ENCODE measurements around the gene PLEKHM1. TPM values are rescaled to one million over a fixed set of nuclear protein-coding genes. Genes with fewer than 3 reads are reported as not detected.
A peak's percentile ranks its signal among the peaks of the same experiment; 100 is the strongest.

PLEKHM1 gene
- polyA plus RNA-seq, 2 of the 4 experiments (the other 2 are of a cell fraction) = 13.4 to 14.8 TPM

DNA sequence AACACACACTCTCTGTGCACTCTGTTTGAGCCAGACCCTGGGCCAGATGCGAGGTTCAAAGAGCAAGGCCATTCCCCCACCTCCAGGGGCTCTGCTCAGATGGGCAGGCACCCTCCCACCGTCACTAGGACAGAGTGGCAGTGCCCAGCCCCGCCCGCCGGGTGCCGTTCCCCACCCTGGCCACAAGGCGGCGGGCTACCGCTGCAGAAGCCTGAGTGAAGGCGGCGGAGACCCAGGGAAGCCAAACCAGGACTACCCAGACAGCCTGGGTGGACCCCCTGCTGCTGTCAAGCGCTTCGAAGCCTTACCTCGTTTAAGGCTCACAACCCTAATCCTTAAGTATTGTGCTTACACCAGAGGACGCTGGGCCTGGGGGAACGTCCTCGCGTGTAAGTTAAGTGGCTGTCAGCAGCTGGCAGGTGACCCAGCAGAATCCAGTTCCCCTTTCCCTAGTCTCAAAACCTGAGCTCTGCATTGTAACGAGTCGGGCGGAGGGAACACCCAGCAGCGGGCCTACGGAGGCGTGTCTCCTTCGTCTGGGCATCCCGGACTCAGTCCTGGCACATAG, 62.4 kb downstream of the PLEKHM1 start:
- ChIA-PET POLR2A (no interaction called here), CTCF (interaction anchor here (0.7 to 11.0 kb wide), 23 partner anchors 11 to 329 kb away, joined by 3 to 331 read pairs (median 6); partner anchors contain the start of gene FMNL1)
- Histone ChIP-seq H3K4me3 (no peak overlapping the region), H3K4me2 (peak overlapping the region; percentile 74), H3K4me1 (peaks cover 38% of the 10 kb centered on the region), H3K27ac (peak overlapping the region in 1 of 2 experiments; percentile 56; a peak in 2 of 6 replicates), H3K9me3 (no peaks in the 10 kb centered on the region)
- DNase-seq (ENCODE audit: low read depth in 1 of 2, low spot score in 1 of 2) (peak; percentile 83 to 94), FAIRE-seq (peak; percentile 61), ATAC-seq (peak; percentile 17 to 66)
- WGBS (ENCODE audit: missing lambda C conversion rate) = 4% methylated on average over 16 of the region's 26 CpGs
- 0 out of 2 replicates have a peak, but pooled peaks have one; percentile 16 for TF ChIP-seq ESRRA (IDR thresholded peaks at IDR 0.05; ENCODE audit: borderline replicate concordance, low read length)
- TF ChIP-seq, protein P1, sequence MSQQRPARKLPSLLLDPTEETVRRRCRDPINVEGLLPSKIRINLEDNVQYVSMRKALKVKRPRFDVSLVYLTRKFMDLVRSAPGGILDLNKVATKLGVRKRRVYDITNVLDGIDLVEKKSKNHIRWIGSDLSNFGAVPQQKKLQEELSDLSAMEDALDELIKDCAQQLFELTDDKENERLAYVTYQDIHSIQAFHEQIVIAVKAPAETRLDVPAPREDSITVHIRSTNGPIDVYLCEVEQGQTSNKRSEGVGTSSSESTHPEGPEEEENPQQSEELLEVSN (IDR thresholded peaks at IDR 0.05; ENCODE audit: borderline replicate concordance, low read depth) = peak; percentile 26; the same call in 1 of the 2 replicates
- TF ChIP-seq CHD2 (IDR thresholded peaks at IDR 0.05; ENCODE audit: low read length, partially characterized antibody) = no peak
- TF ChIP-seq RAD21 (conservative IDR thresholded peaks at IDR 0.05 in 1 of 2, IDR thresholded peaks at IDR 0.05 in 1 of 2) = peak; percentile 90 to 93
- TF ChIP-seq SMC3 (IDR thresholded peaks at IDR 0.05) = peak; percentile 93
- no peak for TF ChIP-seq RARB (CRISPR knock-in tag; IDR thresholded peaks at IDR 0.05)
- TF ChIP-seq, protein P2, sequence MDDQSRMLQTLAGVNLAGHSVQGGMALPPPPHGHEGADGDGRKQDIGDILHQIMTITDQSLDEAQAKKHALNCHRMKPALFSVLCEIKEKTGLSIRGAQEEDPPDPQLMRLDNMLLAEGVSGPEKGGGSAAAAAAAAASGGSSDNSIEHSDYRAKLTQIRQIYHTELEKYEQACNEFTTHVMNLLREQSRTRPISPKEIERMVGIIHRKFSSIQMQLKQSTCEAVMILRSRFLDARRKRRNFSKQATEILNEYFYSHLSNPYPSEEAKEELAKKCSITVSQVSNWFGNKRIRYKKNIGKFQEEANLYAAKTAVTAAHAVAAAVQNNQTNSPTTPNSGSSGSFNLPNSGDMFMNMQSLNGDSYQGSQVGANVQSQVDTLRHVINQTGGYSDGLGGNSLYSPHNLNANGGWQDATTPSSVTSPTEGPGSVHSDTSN (IDR thresholded peaks at IDR 0.05) = peak; percentile 52; the same call in 1 of the 2 replicates
- TF ChIP-seq MAZ (IDR thresholded peaks at IDR 0.05; ENCODE audit: borderline replicate concordance, low read depth, low read length) = 0 out of 2 replicates have a peak, but pooled peaks have one; percentile 50
- TF ChIP-seq, protein P3, sequence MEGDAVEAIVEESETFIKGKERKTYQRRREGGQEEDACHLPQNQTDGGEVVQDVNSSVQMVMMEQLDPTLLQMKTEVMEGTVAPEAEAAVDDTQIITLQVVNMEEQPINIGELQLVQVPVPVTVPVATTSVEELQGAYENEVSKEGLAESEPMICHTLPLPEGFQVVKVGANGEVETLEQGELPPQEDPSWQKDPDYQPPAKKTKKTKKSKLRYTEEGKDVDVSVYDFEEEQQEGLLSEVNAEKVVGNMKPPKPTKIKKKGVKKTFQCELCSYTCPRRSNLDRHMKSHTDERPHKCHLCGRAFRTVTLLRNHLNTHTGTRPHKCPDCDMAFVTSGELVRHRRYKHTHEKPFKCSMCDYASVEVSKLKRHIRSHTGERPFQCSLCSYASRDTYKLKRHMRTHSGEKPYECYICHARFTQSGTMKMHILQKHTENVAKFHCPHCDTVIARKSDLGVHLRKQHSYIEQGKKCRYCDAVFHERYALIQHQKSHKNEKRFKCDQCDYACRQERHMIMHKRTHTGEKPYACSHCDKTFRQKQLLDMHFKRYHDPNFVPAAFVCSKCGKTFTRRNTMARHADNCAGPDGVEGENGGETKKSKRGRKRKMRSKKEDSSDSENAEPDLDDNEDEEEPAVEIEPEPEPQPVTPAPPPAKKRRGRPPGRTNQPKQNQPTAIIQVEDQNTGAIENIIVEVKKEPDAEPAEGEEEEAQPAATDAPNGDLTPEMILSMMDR (IDR thresholded peaks at IDR 0.05) = peak; percentile 97

DNA sequence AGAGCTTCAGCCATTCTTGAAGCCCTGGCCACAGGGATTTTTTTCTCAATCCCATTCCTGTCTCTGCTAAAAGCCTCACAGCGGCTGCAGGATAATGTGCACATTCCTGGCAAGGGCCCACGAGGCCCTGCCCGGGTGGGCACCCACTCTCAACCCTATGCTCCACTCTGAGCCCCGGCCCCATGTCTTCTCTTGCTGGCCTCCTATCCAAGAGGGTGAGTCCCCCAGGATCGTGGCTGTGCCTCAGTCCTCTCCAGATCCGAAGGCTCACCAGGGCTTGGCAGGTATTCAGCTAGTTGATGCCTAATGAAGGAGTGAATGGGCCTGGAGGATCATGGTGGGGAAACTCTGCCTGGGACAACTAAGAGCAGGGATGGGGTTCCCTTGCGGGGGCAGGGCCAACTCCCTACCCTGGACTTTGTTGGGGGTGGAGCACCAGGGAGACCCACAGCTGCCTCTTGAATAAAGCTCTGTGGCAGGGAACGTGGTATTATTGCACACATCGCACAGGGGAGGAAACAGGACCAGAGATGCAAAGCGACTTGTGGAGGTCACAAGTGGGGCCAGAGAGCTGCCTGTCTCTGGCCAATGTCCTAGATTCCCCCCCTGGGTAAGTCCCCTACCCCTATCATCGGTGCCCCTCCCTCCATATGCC, 63.2 kb downstream of the PLEKHM1 start:
- ChIA-PET POLR2A (no interaction called here), CTCF (interaction anchor here (0.6 to 11.0 kb wide), 26 partner anchors 12 to 328 kb away, joined by 3 to 331 read pairs (median 6); partner anchors contain the start of genes ACBD4 and FMNL1)
- ATAC-seq (no peak), FAIRE-seq (no peak), DNase-seq (ENCODE audit: low read depth in 1 of 2, low spot score in 1 of 2) (no peak)
- Histone ChIP-seq H3K4me3 (no peak overlapping the region), H3K9me3 (no peaks in the 10 kb centered on the region), H3K4me1 (peaks cover 32% of the 10 kb centered on the region), H3K27ac (peak overlapping the region in 1 of 2 experiments; percentile 10; a peak in 1 of 6 replicates), H3K4me2 (no peak overlapping the region)
- 59% methylated on average over 11 of the region's 11 CpGs for WGBS (ENCODE audit: missing lambda C conversion rate)
- TF ChIP-seq GATA3 (IDR thresholded peaks at IDR 0.05; ENCODE audit: borderline replicate concordance) (no peak), MAZ (IDR thresholded peaks at IDR 0.05; ENCODE audit: borderline replicate concordance, low read depth, low read length) (no peak), CBX8 (IDR thresholded peaks at IDR 0.05) (no peak), ZC3H11A (IDR thresholded peaks at IDR 0.05) (no peak), CEBPB (IDR thresholded peaks at IDR 0.05) (no peak)

DNA sequence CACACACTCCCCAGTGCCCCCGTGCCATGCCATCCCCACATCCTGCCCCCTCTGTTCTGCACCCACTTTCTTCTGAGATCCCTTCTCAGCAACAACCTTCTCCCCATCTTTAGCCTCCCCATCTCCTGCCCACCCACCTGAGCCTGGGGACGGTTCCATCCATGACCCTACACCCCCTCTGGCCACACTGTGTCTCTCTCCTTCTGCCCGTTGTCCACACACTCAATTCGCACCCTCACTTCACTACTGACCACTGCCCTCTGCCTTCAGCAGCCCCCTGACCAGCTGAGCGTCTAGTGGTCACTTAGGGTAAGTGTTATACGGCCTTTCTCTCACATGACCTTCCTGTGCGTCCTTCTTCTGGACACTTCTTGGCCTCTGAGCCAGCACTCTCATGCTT, 64.0 kb downstream of the PLEKHM1 start:
- Histone ChIP-seq H3K4me2 (no peak overlapping the region), H3K4me3 (no peak overlapping the region), H3K27ac (peak overlapping the region in 1 of 2 experiments; percentile 90; a peak in 4 of 6 replicates), H3K4me1 (peaks cover 30% of the 10 kb centered on the region), H3K9me3 (no peaks in the 10 kb centered on the region)
- POLR2A ChIA-PET = no interaction called here
- CTCF ChIA-PET = interaction anchor here (0.8 to 11.0 kb wide), 34 partner anchors 8 to 293 kb away, joined by 3 to 331 read pairs (median 7); partner anchors contain the start of genes ACBD4, FMNL1 and MAP3K14
- ATAC-seq (no peak), FAIRE-seq (no peak), DNase-seq (ENCODE audit: low read depth in 1 of 2, low spot score in 1 of 2) (no peak)
- WGBS (ENCODE audit: missing lambda C conversion rate) = 76% methylated on average over 7 of the region's 7 CpGs
- TF ChIP-seq ZNF302 (CRISPR knock-in tag; IDR thresholded peaks at IDR 0.05) = no peak
- TF ChIP-seq GATA3 (IDR thresholded peaks at IDR 0.05; ENCODE audit: borderline replicate concordance) = no peak
- no peak for TF ChIP-seq POLR2AphosphoS2 (conservative IDR thresholded peaks at IDR 0.05; ENCODE audit: low read length)
- no peak for TF ChIP-seq SREBF2 (IDR thresholded peaks at IDR 0.05)
- TF ChIP-seq, protein P4, sequence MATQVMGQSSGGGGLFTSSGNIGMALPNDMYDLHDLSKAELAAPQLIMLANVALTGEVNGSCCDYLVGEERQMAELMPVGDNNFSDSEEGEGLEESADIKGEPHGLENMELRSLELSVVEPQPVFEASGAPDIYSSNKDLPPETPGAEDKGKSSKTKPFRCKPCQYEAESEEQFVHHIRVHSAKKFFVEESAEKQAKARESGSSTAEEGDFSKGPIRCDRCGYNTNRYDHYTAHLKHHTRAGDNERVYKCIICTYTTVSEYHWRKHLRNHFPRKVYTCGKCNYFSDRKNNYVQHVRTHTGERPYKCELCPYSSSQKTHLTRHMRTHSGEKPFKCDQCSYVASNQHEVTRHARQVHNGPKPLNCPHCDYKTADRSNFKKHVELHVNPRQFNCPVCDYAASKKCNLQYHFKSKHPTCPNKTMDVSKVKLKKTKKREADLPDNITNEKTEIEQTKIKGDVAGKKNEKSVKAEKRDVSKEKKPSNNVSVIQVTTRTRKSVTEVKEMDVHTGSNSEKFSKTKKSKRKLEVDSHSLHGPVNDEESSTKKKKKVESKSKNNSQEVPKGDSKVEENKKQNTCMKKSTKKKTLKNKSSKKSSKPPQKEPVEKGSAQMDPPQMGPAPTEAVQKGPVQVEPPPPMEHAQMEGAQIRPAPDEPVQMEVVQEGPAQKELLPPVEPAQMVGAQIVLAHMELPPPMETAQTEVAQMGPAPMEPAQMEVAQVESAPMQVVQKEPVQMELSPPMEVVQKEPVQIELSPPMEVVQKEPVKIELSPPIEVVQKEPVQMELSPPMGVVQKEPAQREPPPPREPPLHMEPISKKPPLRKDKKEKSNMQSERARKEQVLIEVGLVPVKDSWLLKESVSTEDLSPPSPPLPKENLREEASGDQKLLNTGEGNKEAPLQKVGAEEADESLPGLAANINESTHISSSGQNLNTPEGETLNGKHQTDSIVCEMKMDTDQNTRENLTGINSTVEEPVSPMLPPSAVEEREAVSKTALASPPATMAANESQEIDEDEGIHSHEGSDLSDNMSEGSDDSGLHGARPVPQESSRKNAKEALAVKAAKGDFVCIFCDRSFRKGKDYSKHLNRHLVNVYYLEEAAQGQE (IDR thresholded peaks at IDR 0.05) = no peak
- TF ChIP-seq KDM5A (IDR thresholded peaks at IDR 0.05) = no peak
- no peak for TF ChIP-seq SMC3 (IDR thresholded peaks at IDR 0.05)
- TF ChIP-seq, protein P5, sequence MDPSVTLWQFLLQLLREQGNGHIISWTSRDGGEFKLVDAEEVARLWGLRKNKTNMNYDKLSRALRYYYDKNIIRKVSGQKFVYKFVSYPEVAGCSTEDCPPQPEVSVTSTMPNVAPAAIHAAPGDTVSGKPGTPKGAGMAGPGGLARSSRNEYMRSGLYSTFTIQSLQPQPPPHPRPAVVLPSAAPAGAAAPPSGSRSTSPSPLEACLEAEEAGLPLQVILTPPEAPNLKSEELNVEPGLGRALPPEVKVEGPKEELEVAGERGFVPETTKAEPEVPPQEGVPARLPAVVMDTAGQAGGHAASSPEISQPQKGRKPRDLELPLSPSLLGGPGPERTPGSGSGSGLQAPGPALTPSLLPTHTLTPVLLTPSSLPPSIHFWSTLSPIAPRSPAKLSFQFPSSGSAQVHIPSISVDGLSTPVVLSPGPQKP (IDR thresholded peaks at IDR 0.05; ENCODE audit: low read depth, low read length) = no peak
- TF ChIP-seq FOSB (CRISPR knock-in tag; IDR thresholded peaks at IDR 0.05) = no peak
- no peak for TF ChIP-seq HEYL (CRISPR knock-in tag; IDR thresholded peaks at IDR 0.05)
- no peak for TF ChIP-seq BHLHE40 (IDR thresholded peaks at IDR 0.05; ENCODE audit: low read depth, low read length)
- TF ChIP-seq ESRRA (IDR thresholded peaks at IDR 0.05; ENCODE audit: borderline replicate concordance, low read length) = no peak
- TF ChIP-seq EP300 (IDR thresholded peaks at IDR 0.05) = no peak
